Activated CD8-positive, alpha-beta memory T cell treated with anti-CD3 and anti-CD28 coated beads, Interleukin-2, amount 50 U/mL, for 1 hour (primary cell): ENCODE results near the gene NUB1.

ENCODE experiments used
- DNase-seq: peaks from one replicate; pipeline ENCODE4 v3.0.0-alpha.2; 2020; ENCODE audit errors: extremely low read depth

Gene NUB1

GRCh38 chr7:151389096-151389767, 47.6 kb downstream of the NUB1 start:
- no peak for DNase-seq

GRCh38 chr7:151389768-151390597, 48.4 kb downstream of the NUB1 start:
- no peak for DNase-seq

- DNase-seq: no peak
Observed at GRCh38 chr7:151390598-151391357, 49.2 kb downstream of the NUB1 start.

DNA sequence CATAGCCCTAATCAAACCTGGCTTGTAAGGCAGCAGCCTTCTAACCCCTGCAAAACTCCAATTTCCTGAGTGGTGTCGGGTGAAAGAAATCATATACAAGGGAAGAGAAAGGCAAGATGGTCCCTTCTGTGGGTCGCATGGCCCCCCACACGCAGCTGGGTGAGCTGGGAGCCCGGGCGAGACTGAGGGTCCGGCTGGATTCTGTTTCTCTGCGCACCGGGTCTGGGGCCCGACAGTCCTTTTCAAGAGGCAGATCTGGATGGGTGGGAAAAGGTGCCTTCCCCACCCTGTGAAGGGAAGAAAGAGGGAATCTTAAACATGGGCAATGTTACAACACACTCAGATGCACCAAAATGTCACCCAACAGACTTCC, 49.7 kb downstream of the NUB1 start:
- DNase-seq: no peak

- no peak for DNase-seq
Observed at GRCh38 chr7:151392002-151392401, 50.4 kb downstream of the NUB1 start.

DNA sequence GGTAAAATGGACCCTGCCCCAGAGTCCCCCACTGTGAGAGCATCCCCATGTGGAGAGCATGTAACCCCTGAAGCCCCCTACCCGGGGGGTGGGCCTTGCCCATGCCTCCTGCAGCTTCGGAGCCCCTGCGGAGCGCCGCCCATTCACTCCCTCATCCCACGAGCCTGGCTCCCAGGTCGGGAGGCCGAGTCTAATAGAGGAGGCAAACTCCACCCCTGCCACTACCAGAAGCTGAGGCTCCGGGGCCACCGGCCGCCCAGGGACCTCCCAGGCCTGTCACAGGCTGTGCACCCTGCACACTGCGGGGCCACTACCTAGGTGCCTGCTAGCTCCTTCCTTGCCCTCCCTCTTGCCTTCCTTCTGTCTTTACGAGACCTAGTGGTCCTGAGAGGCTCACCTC, 50.8 kb downstream of the NUB1 start:
- DNase-seq: no peak

DNA sequence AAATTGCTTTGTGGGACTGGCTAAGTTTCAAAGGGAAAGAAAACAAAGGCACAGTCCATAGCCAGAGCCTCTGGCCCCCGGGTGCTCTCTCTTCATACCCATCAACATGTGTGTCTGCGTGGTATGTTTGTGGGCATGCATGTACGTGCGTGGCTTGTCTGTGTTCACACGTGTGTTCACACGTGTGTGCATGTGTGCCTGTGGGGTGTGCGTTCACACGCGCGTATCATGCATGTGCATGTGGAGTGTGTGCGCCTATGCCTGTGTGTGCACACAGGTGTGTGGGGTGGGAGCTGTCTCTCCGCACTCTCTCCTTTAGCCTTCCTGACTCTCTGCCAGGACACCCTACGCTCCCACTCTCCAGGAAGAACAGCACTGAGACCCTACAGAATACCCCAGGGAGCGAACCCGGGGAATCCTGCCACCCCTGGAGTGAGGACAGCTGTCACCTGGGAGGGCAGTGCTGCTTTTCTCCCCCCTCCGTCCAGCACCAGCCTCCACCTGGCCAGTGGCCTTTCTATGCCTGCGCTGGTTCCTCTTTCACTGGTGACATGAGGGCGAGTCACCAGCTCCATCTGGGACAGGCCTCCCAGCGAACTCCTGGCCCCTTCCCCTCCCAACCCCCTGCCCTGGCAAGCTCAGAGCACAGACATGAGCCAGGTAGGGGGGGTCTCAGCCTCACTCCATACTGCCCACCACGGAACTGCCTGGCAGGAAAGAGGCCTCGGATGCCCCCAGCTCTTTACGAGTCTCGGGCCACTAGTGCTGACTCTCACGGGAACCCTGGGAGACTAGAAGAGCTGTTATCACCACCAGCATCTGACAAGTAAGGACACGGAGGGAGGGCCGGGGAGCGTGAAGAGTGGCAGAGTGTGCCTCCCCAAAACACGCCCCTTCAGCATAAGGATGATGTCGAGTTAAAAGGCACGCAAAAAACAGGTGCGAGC, 51.7 kb downstream of the NUB1 start:
- no peak for DNase-seq

- DNase-seq: no peak
Observed at GRCh38 chr7:151394076-151395035, 52.7 kb downstream of the NUB1 start.

DNA sequence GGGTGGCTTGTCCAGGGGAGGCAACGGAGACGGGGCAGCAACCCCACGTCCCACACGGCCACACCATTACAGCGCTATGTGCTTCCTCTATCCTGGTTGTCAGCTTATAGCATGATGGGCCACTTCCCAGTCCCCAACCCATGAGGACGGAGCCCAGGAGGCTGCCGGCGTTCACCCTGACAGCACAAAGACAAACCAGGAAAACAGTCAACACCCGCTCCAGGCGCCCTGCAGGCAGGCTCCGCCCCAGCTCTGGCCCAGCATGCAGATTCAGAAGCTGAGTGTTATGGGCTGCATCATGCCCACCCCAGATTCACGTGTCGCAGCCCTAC, 53.4 kb downstream of the NUB1 start:
- no peak for DNase-seq

GRCh38 chr7:151396328-151396970, 54.8 kb downstream of the NUB1 start:
- DNase-seq: no peak

DNA sequence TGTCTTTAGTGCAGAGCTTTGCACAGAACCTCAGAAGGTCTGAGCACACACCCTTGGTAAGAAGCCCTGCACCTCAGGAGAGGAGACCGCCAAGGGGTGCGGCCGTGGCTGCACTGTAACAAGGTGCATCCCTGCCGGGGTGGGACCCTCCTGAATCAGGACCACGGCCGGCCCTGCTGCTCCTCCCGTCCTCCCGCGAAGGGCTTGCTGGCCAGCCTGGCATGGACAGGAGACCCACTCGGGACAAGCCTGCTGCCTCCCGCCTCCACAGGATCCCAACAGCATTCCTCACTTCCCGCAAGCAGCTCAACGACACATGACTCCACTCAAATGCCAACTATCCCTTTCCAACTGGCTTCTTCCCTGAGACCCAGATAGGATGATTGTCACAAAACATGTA, 55.4 kb downstream of the NUB1 start:
- DNase-seq: no peak

DNA sequence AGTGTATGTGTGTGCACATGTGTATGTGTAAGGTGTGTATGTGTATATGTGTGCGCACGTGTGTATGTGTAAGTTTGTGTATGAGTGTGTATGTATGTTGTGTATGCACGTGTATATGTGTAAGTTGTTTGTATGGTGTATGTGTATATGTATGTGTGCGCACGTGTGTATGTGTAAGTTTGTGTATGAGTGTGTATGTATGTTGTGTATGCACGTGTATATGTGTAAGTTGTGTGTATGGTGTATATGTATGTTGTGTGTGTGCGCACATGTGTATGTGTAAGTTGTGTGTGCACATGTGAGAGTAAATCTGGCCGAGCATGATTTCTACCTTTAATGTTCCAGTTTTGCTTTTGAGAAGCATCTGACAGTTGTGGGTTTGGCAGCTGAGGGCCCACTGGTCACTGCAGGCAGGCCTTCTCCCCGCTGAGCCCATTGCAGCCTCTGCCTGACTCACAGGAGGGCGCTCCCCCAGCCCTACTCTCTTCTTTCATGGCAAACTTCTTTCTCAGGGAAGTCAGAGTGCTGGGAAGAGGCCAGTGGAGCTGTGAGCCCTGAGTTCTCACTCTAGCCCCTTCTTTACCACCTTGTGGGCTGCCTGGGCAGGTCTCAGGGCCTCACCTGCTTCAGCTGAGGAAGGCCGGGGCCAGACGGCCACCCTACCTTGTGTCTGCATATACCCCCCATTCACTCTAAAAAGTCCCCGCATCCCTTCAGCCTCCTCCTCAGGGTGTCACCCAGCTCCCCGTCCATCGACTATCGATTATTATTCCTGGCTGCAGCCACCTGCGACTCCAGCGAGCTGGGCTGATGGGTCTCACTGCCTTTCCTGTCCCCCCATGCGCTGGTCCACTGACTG, 57.1 kb downstream of the NUB1 start:
- no peak for DNase-seq

DNA sequence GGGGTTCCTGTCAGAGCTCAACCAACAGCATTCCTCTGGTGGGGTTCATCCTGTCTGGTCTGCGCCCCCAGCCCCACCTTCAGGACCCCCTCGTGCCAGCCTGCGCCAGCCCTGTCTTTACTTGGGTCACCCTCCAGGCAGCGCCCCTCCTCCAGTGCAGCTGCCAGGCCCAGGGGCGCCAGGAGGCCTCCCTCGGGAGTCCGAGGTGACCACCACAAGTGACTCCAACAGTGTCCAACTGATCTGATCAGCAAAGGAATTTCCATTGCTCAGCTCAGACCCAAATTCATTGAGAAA, 57.6 kb downstream of the NUB1 start:
- no peak for DNase-seq

DNA sequence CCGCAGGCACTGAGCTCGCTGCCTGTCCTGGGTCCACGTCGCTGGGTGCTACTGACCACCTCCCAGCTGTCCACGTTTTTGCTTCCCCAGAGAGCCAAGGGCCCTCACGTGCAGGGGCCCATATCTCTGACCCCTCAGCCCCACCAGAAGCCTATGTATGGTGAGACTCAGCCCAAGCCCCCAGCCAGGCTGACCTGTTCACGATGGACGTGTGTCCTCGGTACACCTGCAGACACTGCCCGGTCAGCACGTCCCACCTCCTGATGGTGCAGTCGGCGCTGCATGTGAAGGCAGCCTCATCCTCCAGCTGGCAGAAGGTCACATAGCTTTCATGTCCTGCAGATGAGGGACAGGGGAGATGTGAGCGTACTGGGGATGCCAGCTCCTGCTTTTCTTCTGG, 58.3 kb downstream of the NUB1 start:
- no peak for DNase-seq

DNA sequence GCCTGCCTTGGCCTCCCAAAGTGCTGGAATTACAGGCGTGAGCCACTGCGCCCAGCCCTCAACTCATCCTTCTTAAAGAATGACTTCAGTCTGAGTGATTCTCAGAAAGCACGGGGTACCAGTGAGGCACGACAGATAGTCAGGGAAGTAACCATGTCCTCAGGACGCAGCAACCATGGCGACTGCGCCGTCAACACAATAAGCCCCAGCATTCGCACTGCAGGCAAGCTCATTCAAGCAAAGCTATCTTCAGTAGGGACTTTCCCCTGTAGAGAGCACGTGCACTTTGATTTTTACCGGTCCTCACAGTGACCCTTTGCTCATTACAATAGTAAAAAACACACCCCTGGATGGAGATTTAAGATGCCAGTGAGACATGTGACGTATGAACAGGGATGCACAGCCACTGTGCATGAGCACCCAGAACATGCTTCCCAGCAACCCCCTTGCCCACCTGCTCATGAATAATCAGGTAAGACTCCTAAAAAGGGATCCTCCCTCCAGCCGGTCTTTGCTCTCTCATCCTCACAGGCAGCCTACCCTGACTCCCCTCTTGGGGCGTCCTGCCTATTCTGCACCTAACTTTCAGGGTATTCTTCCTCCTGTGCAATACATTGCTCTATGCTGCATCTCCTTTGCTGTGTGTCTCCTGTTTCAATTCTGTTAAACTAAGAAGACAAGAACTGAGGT, 59.2 kb downstream of the NUB1 start:
- no peak for DNase-seq

DNA sequence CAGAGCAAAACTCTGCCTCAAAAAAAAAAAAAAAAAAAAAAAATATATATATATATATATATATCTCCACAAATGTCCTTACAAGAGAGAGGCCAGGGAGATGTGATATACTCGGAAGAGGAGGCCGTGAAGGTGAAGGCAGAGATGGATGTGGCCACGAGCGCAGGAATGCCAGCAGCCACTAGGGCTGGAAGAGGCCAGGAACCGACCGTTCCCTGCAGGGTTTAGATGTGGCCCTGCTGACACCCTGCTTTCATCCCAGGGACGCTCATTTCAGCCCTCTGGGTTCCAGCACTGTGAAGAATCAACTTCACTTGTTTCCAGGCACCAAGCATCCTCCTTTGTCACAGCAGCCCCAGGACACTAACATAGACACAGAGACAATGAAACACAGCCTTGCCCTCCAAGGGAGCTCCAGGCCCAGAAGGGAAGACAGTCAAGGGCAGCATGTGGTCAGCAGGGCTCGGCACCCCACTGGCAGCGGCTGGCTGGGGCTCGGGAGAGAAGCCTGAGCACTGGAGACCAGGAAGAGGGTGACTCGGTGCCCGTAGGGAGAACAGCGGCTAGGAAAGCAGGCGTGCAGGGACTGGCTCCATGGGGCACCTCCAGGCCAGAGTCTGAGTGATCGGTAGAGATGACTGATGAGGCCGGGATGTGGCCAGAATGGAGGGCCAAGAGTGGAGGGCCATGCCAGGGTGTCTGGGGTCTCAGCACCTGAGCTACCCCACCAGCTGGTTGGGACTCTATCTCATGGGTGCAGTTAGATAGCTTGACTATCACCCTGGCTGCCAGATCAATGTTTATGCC, 60.6 kb downstream of the NUB1 start:
- DNase-seq: no peak

GRCh38 chr7:151403764-151404163, 62.2 kb downstream of the NUB1 start:
- DNase-seq: no peak
